ENCODE data around the gene KNOP1. TPM values are rescaled to one million over a fixed set of nuclear protein-coding genes. Genes with fewer than 3 reads are reported as not detected.

The KNOP1 gene
- total RNA-seq, 1 experiment from 2014 or later, result 24.5 TPM

DNA sequence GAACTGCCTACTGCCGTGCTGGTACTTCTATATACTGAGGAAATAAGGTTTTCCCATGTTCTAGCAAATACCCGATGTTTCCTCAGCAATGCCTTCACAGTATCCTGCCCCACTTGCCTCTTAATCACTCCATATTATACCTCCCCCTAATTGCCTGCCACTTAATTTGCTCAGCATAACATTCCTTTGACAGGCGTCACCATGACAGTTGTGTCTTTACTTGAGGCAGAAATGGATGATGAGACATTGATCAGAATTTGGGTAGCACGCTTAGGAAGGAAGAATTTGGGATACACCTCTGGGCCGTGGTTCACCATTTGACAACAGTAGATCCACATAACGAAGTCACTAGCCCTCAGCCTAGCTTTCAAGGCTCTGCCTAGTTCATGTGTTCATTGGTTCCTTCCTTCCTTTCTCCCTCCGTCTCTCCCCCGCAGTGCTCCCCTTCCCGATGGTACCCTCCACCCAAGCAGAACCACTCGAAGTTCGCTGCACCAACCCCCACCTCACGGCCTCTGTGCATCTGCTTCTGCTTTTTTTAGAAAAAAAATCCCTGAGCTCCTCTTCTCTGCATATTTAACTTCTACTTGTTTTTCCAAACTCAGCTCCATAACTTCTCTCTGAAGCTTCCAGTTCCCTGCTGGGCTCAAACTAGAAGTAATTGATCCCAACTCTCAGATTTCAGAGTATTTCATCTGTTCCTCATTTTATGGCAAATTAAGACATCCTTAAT lies 19.4 kb upstream of the KNOP1 start:
- H3K27me3 Mint-ChIP-seq (ENCODE audit: insufficient read depth, unreplicated experiment), result no peaks in the 10 kb centered on the region
- no peak for DNase-seq (ENCODE audit: unreplicated experiment)
- no peaks in the 10 kb centered on the region for H3K4me1 Mint-ChIP-seq (ENCODE audit: insufficient read depth, unreplicated experiment)
- H3K36me3 Mint-ChIP-seq (ENCODE audit: insufficient read depth, unreplicated experiment), result peaks cover 31% of the 10 kb centered on the region
- ChIA-PET POLR2A (interaction anchor here (0.7 kb wide), 1 partner anchor 33 kb away, joined by 3 read pairs; no protein-coding TSS in a partner anchor), CTCF (interaction anchor here (0.7 kb wide), 1 partner anchor 1393 kb away, joined by 3 read pairs; no protein-coding TSS in a partner anchor)
- no TSS peak for BruUV-seq (replicated peaks)
- intact Hi-C loops (cut with micrococcal nuclease), result no loop called here
- H3K4me3 Mint-ChIP-seq (ENCODE audit: unreplicated experiment), result no peak overlapping the region
- TF ChIP-seq, protein P1, sequence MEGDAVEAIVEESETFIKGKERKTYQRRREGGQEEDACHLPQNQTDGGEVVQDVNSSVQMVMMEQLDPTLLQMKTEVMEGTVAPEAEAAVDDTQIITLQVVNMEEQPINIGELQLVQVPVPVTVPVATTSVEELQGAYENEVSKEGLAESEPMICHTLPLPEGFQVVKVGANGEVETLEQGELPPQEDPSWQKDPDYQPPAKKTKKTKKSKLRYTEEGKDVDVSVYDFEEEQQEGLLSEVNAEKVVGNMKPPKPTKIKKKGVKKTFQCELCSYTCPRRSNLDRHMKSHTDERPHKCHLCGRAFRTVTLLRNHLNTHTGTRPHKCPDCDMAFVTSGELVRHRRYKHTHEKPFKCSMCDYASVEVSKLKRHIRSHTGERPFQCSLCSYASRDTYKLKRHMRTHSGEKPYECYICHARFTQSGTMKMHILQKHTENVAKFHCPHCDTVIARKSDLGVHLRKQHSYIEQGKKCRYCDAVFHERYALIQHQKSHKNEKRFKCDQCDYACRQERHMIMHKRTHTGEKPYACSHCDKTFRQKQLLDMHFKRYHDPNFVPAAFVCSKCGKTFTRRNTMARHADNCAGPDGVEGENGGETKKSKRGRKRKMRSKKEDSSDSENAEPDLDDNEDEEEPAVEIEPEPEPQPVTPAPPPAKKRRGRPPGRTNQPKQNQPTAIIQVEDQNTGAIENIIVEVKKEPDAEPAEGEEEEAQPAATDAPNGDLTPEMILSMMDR (IDR thresholded peaks at IDR 0.05; ENCODE audit: unreplicated experiment), result no peak
- H3K9me3 Mint-ChIP-seq (ENCODE audit: unreplicated experiment), result no peaks in the 10 kb centered on the region
- H3K27ac Mint-ChIP-seq (ENCODE audit: low read depth, unreplicated experiment), result no peak overlapping the region

DNA sequence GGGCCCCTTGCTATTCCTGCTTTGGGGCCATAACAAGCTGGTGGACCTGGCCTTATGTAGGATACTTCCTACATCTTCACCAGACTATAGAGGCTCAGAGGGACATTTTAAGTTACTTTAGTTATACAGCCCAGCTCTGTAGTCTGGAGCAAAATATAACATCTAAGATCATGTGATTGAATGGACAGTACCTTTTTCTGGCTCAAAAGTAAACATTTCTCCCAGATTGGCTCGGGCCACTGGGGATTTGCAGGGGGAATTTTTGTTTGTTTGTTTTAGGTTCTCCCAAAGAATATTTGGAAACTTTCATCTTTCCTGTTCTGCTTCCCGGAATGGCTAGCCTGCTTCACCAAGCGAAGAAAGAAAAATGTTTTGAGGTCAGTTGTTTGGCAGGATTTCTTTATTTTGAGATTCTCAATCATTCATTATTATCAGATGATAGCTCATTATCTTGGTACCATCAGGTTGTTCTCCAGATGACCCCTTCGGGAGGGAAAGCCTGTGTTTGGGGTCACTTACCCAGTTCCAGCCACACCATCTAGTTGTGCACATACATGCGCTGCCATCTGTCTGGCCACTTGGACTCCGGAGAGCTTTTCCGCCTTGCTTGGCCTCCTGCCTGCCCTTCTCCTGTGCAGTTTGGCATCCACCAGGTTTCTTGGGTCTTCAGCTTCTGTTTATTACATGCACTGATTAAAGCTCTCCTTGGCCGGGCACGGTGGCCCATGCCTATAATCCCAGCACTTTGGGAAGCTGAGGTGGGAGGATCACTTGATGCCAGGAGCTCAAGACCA lies 17.2 kb upstream of the KNOP1 start:
- Mint-ChIP-seq H3K27ac (ENCODE audit: low read depth, unreplicated experiment) (peak overlapping the region; percentile 40), H3K4me1 (ENCODE audit: insufficient read depth, unreplicated experiment) (no peaks in the 10 kb centered on the region), H3K9me3 (ENCODE audit: unreplicated experiment) (no peaks in the 10 kb centered on the region), H3K27me3 (ENCODE audit: insufficient read depth, unreplicated experiment) (no peaks in the 10 kb centered on the region), H3K36me3 (ENCODE audit: insufficient read depth, unreplicated experiment) (peaks cover 31% of the 10 kb centered on the region), H3K4me3 (ENCODE audit: unreplicated experiment) (no peak overlapping the region)
- no peak for DNase-seq (ENCODE audit: unreplicated experiment)
- ChIA-PET POLR2A (interaction anchor here (0.7 to 0.8 kb wide), 2 partner anchors 12 to 22 kb away, joined by 3 read pairs; no protein-coding TSS in a partner anchor), CTCF (interaction anchor here (0.5 to 1.3 kb wide), 4 partner anchors 14 to 378 kb away, joined by 3 to 6 read pairs (median 4); no protein-coding TSS in a partner anchor)
- TF ChIP-seq, protein P1 (IDR thresholded peaks at IDR 0.05; ENCODE audit: unreplicated experiment), result no peak
- no TSS peak for BruUV-seq (replicated peaks)
- intact Hi-C loops (cut with micrococcal nuclease), result no loop called here

DNA sequence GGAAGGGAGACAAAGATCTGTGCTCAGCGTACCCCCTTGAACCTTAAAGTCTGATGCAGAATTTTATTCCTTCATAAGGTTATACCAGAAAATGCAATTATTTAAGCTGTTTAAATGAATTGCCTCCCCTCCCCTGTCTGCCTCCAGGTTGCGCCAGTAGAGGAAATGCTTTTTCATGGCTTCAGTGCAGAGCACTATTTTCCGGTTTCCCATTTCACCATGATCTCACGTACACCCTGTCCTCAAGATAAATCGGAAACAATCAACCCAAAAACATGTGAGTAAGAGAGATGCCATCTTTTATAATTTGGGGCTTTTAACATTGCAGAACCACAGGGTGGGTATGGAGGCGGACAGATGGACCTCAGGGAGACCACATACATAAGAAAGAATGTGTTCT lies 15.5 kb upstream of the KNOP1 start:
- intact Hi-C loops (cut with micrococcal nuclease), result no loop called here
- Mint-ChIP-seq H3K9me3 (ENCODE audit: unreplicated experiment) (no peaks in the 10 kb centered on the region), H3K36me3 (ENCODE audit: insufficient read depth, unreplicated experiment) (peaks cover 31% of the 10 kb centered on the region), H3K4me1 (ENCODE audit: insufficient read depth, unreplicated experiment) (no peaks in the 10 kb centered on the region), H3K4me3 (ENCODE audit: unreplicated experiment) (no peak overlapping the region), H3K27ac (ENCODE audit: low read depth, unreplicated experiment) (no peak overlapping the region), H3K27me3 (ENCODE audit: insufficient read depth, unreplicated experiment) (no peaks in the 10 kb centered on the region)
- no peak for DNase-seq (ENCODE audit: unreplicated experiment)
- BruUV-seq (replicated peaks), result no TSS peak
- TF ChIP-seq, protein P1 (IDR thresholded peaks at IDR 0.05; ENCODE audit: unreplicated experiment), result no peak
- ChIA-PET CTCF (no interaction called here), POLR2A (interaction anchor here (0.9 kb wide), 1 partner anchor 32 kb away, joined by 3 read pairs; no protein-coding TSS in a partner anchor)

DNA sequence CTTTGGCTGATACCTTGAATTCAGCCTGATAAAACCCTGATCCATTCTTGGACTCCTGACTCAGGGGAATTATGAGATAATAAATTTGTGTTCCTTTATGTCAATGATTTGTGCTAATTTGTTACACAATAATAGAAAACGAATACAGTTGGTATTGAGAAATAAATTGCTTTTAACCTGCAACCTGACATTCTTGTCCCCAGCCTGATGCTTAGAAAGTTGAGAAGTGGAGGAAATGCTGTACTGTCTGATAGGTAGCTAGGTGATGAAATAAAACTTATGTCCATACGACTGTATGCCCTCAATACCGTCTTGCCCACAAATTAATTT lies 10.6 kb upstream of the KNOP1 start:
- Mint-ChIP-seq H3K4me3 (ENCODE audit: unreplicated experiment) (no peak overlapping the region), H3K27ac (ENCODE audit: low read depth, unreplicated experiment) (no peak overlapping the region), H3K4me1 (ENCODE audit: insufficient read depth, unreplicated experiment) (no peaks in the 10 kb centered on the region), H3K9me3 (ENCODE audit: unreplicated experiment) (no peaks in the 10 kb centered on the region), H3K36me3 (ENCODE audit: insufficient read depth, unreplicated experiment) (peaks cover 4% of the 10 kb centered on the region), H3K27me3 (ENCODE audit: insufficient read depth, unreplicated experiment) (no peaks in the 10 kb centered on the region)
- TF ChIP-seq, protein P1 (IDR thresholded peaks at IDR 0.05; ENCODE audit: unreplicated experiment), result no peak
- ChIA-PET POLR2A (interaction anchor here (1.0 kb wide), 1 partner anchor 10 kb away, joined by 4 read pairs; the partner anchor contains the start of genes IQCK and KNOP1), CTCF (interaction anchor here (1.2 kb wide), 1 partner anchor 10 kb away, joined by 5 read pairs; the partner anchor contains the start of genes IQCK and KNOP1)
- no TSS peak for BruUV-seq (replicated peaks)
- DNase-seq (ENCODE audit: unreplicated experiment), result no peak
- intact Hi-C loops (cut with micrococcal nuclease), result no loop called here
